Parathyroid adenoma (tissue), 2 donors: ENCODE results near the gene SEH1L.

ENCODE experiments used
- H2AFZ ChIP-seq: fragments of 300-600 bp; sonication (generic); one replicate; pipeline ENCODE4 v1.7.0; 2017; ENCODE audit warnings: antibody characterized with exemption, mild to moderate bottlenecking
- H3K27ac ChIP-seq: fragments of 300-600 bp; sonication (generic); one replicate; pipeline ENCODE4 v1.7.0; 2017
- H3K27me3 ChIP-seq: fragments of 300-600 bp; sonication (generic); one replicate; pipeline ENCODE4 v1.7.0; 2017; ENCODE audit warnings: low read length; ENCODE audit not compliant: control insufficient read depth, insufficient read depth
- H3K36me3 ChIP-seq: fragments of 300-600 bp; sonication (generic); one replicate; pipeline ENCODE4 v1.7.0; 2017; ENCODE audit warnings: low read length; ENCODE audit not compliant: control insufficient read depth, insufficient read depth
- H3K4me1 ChIP-seq: fragments of 300-600 bp; sonication (generic); one replicate; pipeline ENCODE4 v1.7.0; 2017; ENCODE audit warnings: control low read depth
- H3K4me2 ChIP-seq: fragments of 300-600 bp; sonication (generic); one replicate; pipeline ENCODE4 v1.7.0; 2017; ENCODE audit warnings: low read length
- H3K4me3 ChIP-seq: fragments of 300-600 bp; sonication (generic); one replicate; pipeline ENCODE4 v1.7.0; 2017; ENCODE audit warnings: low read depth, low read length
- H3K79me2 ChIP-seq: fragments of 300-600 bp; sonication (generic); one replicate; pipeline ENCODE4 v1.7.0; 2017; ENCODE audit warnings: control low read depth
- H3K9ac ChIP-seq: fragments of 300-600 bp; sonication (generic); one replicate; pipeline ENCODE4 v1.7.0; 2017; ENCODE audit warnings: mild to moderate bottlenecking
- H3K9me3 ChIP-seq: fragments of 300-600 bp; sonication (generic); one replicate; pipeline ENCODE4 v1.7.0; 2017; ENCODE audit warnings: low read length; ENCODE audit not compliant: control insufficient read depth
- TF ChIP-seq, protein P1 (sequence below): fragments of 300-600 bp; sonication (generic); IDR thresholded peaks from one replicate; pipeline ENCODE4 v1.7.0; 2017; ENCODE audit warnings: antibody characterized with exemption, mild to moderate bottlenecking
- donor health status: primary hyperparathyroidism.

SEH1L gene

GRCh38 chr18:12921178-12921577 is 26.6 kb upstream of the SEH1L start:
- Histone ChIP-seq H3K4me2 (no peak overlapping the region), H3K79me2 (no peaks in the 10 kb centered on the region), H3K4me3 (no peak overlapping the region), H3K4me1 (peaks cover 2% of the 10 kb centered on the region), H3K9me3 (no peaks in the 10 kb centered on the region), H3K27ac (no peak overlapping the region), H3K9ac (no peak overlapping the region), H3K27me3 (no peaks in the 10 kb centered on the region), H3K36me3 (no peaks in the 10 kb centered on the region), H2AFZ (no peak overlapping the region)
- TF ChIP-seq, protein P1, sequence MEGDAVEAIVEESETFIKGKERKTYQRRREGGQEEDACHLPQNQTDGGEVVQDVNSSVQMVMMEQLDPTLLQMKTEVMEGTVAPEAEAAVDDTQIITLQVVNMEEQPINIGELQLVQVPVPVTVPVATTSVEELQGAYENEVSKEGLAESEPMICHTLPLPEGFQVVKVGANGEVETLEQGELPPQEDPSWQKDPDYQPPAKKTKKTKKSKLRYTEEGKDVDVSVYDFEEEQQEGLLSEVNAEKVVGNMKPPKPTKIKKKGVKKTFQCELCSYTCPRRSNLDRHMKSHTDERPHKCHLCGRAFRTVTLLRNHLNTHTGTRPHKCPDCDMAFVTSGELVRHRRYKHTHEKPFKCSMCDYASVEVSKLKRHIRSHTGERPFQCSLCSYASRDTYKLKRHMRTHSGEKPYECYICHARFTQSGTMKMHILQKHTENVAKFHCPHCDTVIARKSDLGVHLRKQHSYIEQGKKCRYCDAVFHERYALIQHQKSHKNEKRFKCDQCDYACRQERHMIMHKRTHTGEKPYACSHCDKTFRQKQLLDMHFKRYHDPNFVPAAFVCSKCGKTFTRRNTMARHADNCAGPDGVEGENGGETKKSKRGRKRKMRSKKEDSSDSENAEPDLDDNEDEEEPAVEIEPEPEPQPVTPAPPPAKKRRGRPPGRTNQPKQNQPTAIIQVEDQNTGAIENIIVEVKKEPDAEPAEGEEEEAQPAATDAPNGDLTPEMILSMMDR: no peak

DNA sequence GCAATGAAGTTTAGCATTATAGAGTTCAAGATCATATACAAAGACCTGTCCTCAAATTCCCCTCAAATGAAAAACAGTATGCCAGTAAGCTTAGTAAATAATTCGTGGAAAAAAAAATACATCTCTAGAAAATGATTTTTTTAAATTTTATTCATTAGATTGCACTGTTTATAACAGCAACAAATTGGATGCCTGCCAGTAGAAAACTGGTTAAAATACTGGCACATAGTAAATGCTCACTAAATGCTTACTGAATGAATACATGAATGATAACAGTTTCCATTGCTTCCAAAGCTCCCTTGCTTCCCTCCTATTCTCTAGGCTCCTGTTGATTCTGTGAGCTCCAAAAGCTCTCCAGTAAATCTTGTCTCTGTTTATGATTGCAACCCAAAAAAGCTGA is 25.5 kb upstream of the SEH1L start:
- TF ChIP-seq, protein P1: no peak
- H3K4me1 ChIP-seq: peaks cover 2% of the 10 kb centered on the region
- H3K4me3 ChIP-seq: no peak overlapping the region
- H3K79me2 ChIP-seq: no peaks in the 10 kb centered on the region
- no peaks in the 10 kb centered on the region for H3K36me3 ChIP-seq
- no peak overlapping the region for H3K9ac ChIP-seq
- H3K27ac ChIP-seq: no peak overlapping the region
- no peaks in the 10 kb centered on the region for H3K27me3 ChIP-seq
- no peak overlapping the region for H2AFZ ChIP-seq
- no peaks in the 10 kb centered on the region for H3K9me3 ChIP-seq
- no peak overlapping the region for H3K4me2 ChIP-seq

DNA sequence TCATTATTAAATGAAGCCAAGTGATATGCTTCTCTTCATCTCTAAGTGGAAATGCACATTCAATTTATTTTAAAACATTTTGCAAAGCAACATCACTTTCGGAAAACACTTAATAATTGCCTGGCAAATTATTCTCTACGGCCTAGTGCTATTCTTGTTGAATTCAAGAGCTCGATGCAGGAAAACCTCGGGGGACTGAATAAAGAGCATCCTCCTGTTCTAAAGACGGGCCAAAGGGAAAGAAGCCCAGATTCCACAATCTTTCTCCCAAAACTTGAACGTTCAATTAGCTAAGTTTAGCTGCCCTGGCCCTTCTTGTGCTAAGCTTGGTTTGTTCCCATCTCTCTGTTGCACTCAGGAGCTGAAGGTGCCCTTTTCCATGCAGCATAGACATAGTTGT is 23.2 kb upstream of the SEH1L start:
- Histone ChIP-seq H3K36me3 (no peaks in the 10 kb centered on the region), H3K27ac (no peak overlapping the region), H3K4me1 (peaks cover 2% of the 10 kb centered on the region), H3K9ac (no peak overlapping the region), H3K9me3 (no peaks in the 10 kb centered on the region), H3K79me2 (no peaks in the 10 kb centered on the region), H2AFZ (no peak overlapping the region), H3K4me2 (no peak overlapping the region), H3K27me3 (no peaks in the 10 kb centered on the region), H3K4me3 (no peak overlapping the region)
- TF ChIP-seq, protein P1: no peak

DNA sequence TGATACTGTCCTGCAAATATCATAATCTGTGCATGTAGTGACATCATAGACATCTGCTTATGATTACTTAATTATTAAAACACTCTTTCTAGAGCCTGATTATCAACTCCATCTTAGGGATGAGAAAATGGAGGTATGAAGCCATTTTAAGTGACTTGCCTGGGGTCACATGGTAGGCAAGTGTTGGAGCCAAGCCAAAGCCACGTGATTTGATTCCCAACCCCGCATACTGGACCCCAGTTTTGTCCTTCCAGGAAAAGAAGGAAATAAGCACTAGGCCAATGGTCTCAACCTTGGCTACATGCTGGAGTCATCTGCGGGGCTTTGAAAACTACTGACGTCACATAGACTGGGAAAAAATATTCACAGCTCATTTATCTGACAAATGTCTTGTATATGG is 19.6 kb upstream of the SEH1L start:
- Histone ChIP-seq H3K4me2 (no peak overlapping the region), H3K27ac (no peak overlapping the region), H3K79me2 (no peaks in the 10 kb centered on the region), H3K36me3 (no peaks in the 10 kb centered on the region), H3K9ac (no peak overlapping the region), H3K9me3 (no peaks in the 10 kb centered on the region), H3K4me1 (peaks cover 2% of the 10 kb centered on the region), H3K27me3 (no peaks in the 10 kb centered on the region), H3K4me3 (no peak overlapping the region), H2AFZ (no peak overlapping the region)
- TF ChIP-seq, protein P1: no peak

DNA sequence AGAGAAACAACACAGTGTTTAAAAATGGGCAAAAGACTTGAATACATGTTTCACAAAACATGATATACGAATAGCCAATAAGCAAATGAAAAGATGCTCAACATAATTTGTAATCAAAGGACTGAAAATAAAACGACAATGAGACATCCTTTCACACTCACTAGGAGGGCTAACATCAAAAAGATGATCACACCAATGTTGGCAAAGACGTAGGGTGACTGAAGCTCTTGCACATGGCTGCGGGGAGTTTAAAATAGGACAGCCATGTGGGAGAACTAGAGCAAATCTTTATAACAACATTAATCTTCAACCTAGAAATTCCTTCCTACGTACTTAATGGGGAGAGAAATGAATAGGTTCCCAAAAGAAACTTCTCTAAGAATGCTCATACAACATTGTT is 19.2 kb upstream of the SEH1L start:
- Histone ChIP-seq H2AFZ (no peak overlapping the region), H3K27ac (no peak overlapping the region), H3K9ac (no peak overlapping the region), H3K79me2 (no peaks in the 10 kb centered on the region), H3K4me2 (no peak overlapping the region), H3K27me3 (no peaks in the 10 kb centered on the region), H3K36me3 (no peaks in the 10 kb centered on the region), H3K9me3 (no peaks in the 10 kb centered on the region), H3K4me3 (no peak overlapping the region), H3K4me1 (no peaks in the 10 kb centered on the region)
- TF ChIP-seq, protein P1: no peak
